RWPE1 (cell line): ENCODE results near the gene LSM3.

Source experiments
- CTCF ChIA-PET: fragments of 350-600 bp; sonication (Branson Sonifier 250); formaldehyde crosslinking; extraction: SDS; loops from one replicate; lab custom pipeline; 2021; lab: Yijun Ruan, JAX
- POLR2A ChIA-PET: fragments of 400-600 bp; formaldehyde crosslinking; extraction: SDS; loops from one replicate; lab custom pipeline; 2020; ENCODE audit warnings: antibody characterized with exemption; ENCODE audit not compliant: low non-redundant PET; lab: Yijun Ruan, JAX
- DNase-seq: peaks from one replicate; pipeline ENCODE4 v3.0.0; 2012; ENCODE audit warnings: low spot score
- H3K27ac ChIP-seq: fragments of 450-650 bp; 2 replicates; pipeline ENCODE4 v1.5.1; 2017
- TF ChIP-seq, protein P1 (sequence below): fragments of 450-650 bp; conservative IDR thresholded peaks from 2 replicates; pipeline ENCODE4 v1.5.1; 2017; ENCODE audit warnings: low read depth, mild to moderate bottlenecking

LSM3 gene

DNA sequence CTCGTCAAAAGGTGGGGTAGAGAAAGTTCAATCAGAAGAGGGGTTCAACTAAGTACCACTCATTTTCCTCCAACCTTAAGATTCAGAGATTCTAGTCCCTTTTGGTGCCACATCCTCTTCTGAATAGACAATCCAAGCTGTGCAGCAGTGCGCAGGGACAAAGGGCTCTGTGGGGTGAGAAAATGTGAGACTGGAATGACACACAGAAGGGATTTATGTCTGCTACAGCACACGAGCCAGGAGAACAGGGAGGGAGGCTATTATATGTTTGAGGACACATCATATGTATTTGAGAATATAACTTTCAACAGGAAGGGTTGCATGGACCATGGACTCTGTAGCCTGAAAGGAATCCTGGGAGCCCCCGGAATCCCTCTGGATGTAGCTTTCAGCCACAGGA, 33.0 kb downstream of the LSM3 start:
- TF ChIP-seq, protein P1, sequence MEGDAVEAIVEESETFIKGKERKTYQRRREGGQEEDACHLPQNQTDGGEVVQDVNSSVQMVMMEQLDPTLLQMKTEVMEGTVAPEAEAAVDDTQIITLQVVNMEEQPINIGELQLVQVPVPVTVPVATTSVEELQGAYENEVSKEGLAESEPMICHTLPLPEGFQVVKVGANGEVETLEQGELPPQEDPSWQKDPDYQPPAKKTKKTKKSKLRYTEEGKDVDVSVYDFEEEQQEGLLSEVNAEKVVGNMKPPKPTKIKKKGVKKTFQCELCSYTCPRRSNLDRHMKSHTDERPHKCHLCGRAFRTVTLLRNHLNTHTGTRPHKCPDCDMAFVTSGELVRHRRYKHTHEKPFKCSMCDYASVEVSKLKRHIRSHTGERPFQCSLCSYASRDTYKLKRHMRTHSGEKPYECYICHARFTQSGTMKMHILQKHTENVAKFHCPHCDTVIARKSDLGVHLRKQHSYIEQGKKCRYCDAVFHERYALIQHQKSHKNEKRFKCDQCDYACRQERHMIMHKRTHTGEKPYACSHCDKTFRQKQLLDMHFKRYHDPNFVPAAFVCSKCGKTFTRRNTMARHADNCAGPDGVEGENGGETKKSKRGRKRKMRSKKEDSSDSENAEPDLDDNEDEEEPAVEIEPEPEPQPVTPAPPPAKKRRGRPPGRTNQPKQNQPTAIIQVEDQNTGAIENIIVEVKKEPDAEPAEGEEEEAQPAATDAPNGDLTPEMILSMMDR, result no peak
- ChIA-PET POLR2A (no interaction called here), CTCF (interaction anchor here (1.5 kb wide), 1 partner anchor 8 kb away, joined by 7 read pairs; no protein-coding TSS in a partner anchor)
- no peak for DNase-seq
- no peak overlapping the region for H3K27ac ChIP-seq

DNA sequence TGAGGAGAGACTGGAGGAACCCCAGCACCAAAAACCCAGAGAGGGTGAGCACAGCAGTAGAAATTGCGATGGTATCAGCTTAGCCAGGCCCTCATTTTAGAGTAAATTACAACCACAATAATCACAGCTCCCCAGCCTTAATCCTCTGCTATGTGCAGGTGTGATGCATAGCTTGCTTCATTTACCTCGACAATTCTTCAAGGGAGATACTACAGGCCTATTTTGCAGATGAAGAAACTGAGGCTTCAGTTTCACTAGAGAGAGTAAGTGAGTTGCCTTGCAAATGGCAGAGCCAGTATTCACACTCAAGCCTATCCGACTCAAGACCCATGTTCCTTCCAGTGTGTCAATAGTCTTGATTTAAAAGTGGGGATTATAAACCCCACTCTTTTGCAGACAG, 33.4 kb downstream of the LSM3 start:
- H3K27ac ChIP-seq, result no peak overlapping the region
- CTCF ChIA-PET, result interaction anchor here (1.5 kb wide), 1 partner anchor 9 kb away, joined by 7 read pairs; no protein-coding TSS in a partner anchor
- no peak for DNase-seq
- TF ChIP-seq, protein P1, result no peak
- POLR2A ChIA-PET, result no interaction called here

DNA sequence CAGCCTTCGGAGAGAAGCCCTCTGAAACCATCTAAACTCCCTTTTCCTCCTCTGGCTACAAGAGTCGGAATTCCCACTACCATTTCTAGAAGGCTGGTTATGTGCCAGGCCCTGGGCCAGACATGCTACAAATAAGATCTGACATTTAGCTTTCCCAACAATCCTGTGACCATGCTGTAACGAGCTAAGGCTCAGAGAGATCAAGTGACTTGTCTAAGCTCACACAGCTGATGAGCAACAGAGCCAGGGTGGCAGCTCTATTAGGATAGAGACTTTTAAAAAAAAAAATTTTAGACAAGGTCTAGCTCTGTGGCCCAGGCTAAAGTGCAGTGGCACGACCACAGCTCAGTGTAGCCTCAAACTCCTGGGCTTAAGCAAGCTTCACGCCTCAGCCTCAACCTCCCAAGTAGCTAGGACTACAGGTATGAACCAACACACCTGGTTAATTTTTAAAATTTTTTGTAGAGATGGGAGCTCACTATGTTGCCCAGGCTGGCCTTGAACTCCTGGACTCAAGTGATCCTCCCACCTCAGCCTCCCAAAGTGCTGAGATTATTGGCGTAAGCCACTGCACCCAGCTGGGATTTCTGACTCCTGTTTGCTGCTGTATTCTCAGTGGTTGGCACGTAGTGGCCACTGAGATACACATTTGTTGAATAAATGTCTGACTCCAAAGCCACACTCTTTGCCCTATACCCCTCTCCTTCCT, 34.6 kb downstream of the LSM3 start:
- POLR2A ChIA-PET, result no interaction called here
- DNase-seq, result no peak
- TF ChIP-seq, protein P1, result no peak
- H3K27ac ChIP-seq, result no peak overlapping the region
- CTCF ChIA-PET, result interaction anchor here (0.6 to 1.5 kb wide), 2 partner anchors 10 to 627 kb away, joined by 3 to 7 read pairs; no protein-coding TSS in a partner anchor

DNA sequence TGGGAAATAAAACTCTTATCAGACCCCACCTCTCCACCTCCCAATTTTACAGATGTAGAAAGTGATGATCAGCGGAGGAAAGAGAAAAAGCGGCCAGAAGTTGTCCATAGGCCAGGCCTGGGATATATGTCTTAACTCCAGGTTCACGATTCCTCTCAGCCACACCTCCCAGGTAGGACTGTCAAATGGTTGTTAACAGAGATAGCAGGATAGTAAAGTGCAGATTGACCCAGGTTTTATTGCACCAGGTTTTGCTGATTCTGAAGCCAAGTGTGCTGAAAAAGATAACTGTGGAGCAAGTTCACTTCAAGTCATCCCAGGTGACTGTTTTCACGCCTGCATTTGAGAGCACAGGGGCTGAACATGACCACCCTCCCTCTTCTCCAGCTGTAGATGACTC, 36.1 kb downstream of the LSM3 start:
- TF ChIP-seq, protein P1, result no peak
- no peak for DNase-seq
- no peak overlapping the region for H3K27ac ChIP-seq
- ChIA-PET CTCF (no interaction called here), POLR2A (no interaction called here)

DNA sequence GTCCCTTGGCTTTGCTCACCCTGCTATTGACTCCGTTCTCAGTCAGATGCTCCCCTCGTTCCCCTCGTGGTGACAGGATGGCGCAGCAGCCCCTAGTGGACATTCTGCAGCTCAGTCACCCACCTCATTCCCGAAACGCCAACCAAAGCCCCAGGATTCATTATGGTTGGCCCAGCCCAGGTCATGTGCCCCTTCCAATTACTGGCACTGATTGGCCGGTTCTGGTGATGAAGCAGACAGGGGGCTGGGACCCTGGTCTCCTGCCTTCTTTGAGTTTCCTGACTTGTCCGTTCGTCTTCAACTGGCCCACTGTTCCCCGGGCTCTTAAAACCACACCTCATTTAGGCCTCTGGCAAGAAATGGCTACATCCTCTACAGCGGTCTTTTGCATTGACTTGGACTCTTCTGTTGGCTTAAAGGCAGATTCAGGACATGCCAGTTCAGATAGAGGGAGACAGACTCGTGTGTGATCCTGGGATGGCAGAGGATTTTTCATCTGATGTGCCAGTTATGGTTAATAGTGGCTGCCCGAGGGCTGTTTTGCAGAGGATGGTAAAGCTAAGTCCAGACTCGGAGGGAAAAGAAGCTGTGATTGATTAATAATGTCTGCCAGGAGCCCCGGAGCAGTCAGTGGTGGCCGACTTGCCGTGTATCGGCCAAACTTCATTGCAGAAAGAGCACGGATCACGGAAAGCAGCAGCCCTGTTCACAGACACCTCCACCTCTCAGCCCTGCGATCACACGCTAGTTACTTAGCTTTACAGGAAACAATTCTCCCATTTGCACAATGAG, 37.8 kb downstream of the LSM3 start:
- TF ChIP-seq, protein P1, result no peak
- no peak for DNase-seq
- H3K27ac ChIP-seq, result no peak overlapping the region
- ChIA-PET CTCF (interaction anchor here (0.7 kb wide), 1 partner anchor 188 kb away, joined by 5 read pairs; no protein-coding TSS in a partner anchor), POLR2A (no interaction called here)

DNA sequence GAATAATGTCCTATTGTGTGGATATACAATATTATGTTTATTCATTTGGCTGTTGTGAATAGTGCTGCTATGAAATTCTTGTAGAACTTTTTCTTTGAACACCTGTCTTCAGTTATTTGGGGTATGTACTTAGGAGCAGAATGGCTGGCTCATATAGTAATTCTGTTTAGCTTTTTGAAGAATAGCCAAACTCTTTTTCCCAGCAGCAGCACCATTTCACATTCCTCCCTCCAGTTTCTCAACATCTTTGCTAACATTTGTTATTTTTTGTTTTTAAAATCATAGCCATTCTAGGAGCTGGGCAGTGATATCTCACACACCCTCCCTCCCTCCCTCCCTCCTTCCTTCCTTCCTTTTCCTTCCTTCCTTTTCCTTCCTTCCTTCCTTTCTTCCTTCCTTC, 39.7 kb downstream of the LSM3 start:
- H3K27ac ChIP-seq, result no peak overlapping the region
- CTCF ChIA-PET, result interaction anchor here (0.5 kb wide), 1 partner anchor 250 kb away, joined by 4 read pairs; no protein-coding TSS in a partner anchor
- POLR2A ChIA-PET, result no interaction called here
- no peak for DNase-seq
- TF ChIP-seq, protein P1, result no peak
